GM12878 (cell line): ENCODE data around the gene GRIN2A. TPM values are rescaled to one million over a fixed set of nuclear protein-coding genes. Genes with fewer than 3 reads are reported as not detected.
A peak's percentile ranks its signal among the peaks of the same experiment; 100 is the strongest.

Experiments
- ATAC-seq: fragments of 200-7000 bp; cut with Tn5 transposase; 3 replicates; pipeline ENCODE4 v1.9.1; 2020; ENCODE audit warnings: mild to moderate bottlenecking, moderate library complexity
- BruUV-seq: library from RNA; stranded (reverse); fragments of 400-500 nt; replicated peaks from 2 replicates; lab custom pipeline; 2021; lab: Mats Ljungman, UMichigan
- CTCF ChIA-PET: fragments of 300-600 bp; sonication (Branson Sonifier 250); formaldehyde crosslinking; extraction: SDS; loops from one replicate; lab custom pipeline; 2021; ENCODE audit warnings: inconsistent platforms; lab: Yijun Ruan, JAX
- POLR2A ChIA-PET: fragments of 350-600 bp; formaldehyde crosslinking; extraction: SDS; loops from one replicate; lab custom pipeline; 2021; ENCODE audit warnings: inconsistent platforms; lab: Charles Lee
- RAD21 ChIA-PET: fragments of 300-600 bp; sonication (Branson Sonifier 250); formaldehyde crosslinking; loops from one replicate; lab custom pipeline; 2023; ENCODE audit warnings: antibody characterized with exemption; ENCODE audit not compliant: unreplicated experiment; lab: Charles Lee
- SMC1A ChIA-PET: fragments of 300-600 bp; sonication (Branson Sonifier 250); formaldehyde crosslinking; loops from one replicate; lab custom pipeline; 2023; ENCODE audit not compliant: unreplicated experiment, uncharacterized antibody; lab: Charles Lee
- DNase-seq: peaks from one replicate; pipeline ENCODE4 v3.0.0-alpha.2; 2011; ENCODE audit warnings: low read depth, low spot score
- FAIRE-seq: peaks from 3 replicates; lab custom pipeline; 2011; peaks lifted over from hg19 to GRCh38; lab: Jason Lieb, UNC
- H2AFZ ChIP-seq: 2 replicates; pipeline ENCODE4 v1.6.0; 2011; ENCODE audit warnings: low read depth, low read length, control low read depth; ENCODE audit not compliant: control insufficient read depth
- H3K27ac ChIP-seq: 2 replicates; pipeline ENCODE4 v1.5.1; 2011; ENCODE audit warnings: control low read depth; ENCODE audit not compliant: control insufficient read depth, insufficient read depth
- H3K27me3 ChIP-seq, 2 experiments: replicated peaks in 1 of 2; 2 replicates each; pipeline versions ENCODE4 v1.6.0 to v1.6.1; 2011; ENCODE audit warnings: low read length in 1 of 2; ENCODE audit not compliant: control insufficient read depth in 2 of 2, insufficient read depth in 2 of 2
- H3K36me3 ChIP-seq, 2 experiments: 2 replicates each; pipeline ENCODE4 v1.5.1; 2011; ENCODE audit warnings: low read length in 1 of 2; ENCODE audit not compliant: control insufficient read depth in 2 of 2, insufficient read depth in 2 of 2
- H3K4me1 ChIP-seq: 2 replicates; pipeline ENCODE4 v1.6.1; 2011; ENCODE audit warnings: mild to moderate bottlenecking, low read length, moderate library complexity, mixed read lengths; ENCODE audit not compliant: control insufficient read depth, insufficient read depth
- H3K4me2 ChIP-seq: 2 replicates; pipeline ENCODE4 v1.6.0; 2011; ENCODE audit warnings: control low read depth; ENCODE audit not compliant: control insufficient read depth, insufficient read depth
- H3K4me3 ChIP-seq: fragments of 200-600 bp; sonication (generic); 2 replicates; pipeline ENCODE4 v1.5.1; 2016
- H3K79me2 ChIP-seq: 2 replicates; pipeline ENCODE4 v1.6.0; 2011; ENCODE audit warnings: low read length; ENCODE audit not compliant: control insufficient read depth, insufficient read depth
- H3K9ac ChIP-seq: 2 replicates; pipeline ENCODE4 v1.8.0; 2011; ENCODE audit warnings: low read length, control low read depth, mixed read lengths; ENCODE audit not compliant: control insufficient read depth, insufficient read depth
- H3K9me3 ChIP-seq: replicated peaks from 3 replicates; pipeline ENCODE4 v1.5.1; 2011; ENCODE audit warnings: mild to moderate bottlenecking, low read length; ENCODE audit not compliant: control insufficient read depth, insufficient read depth
- H4K20me1 ChIP-seq: 2 replicates; pipeline ENCODE4 v1.6.0; 2011; ENCODE audit not compliant: control insufficient read depth, insufficient read depth
- RAD21 ChIP-seq: IDR thresholded peaks from 2 replicates; pipeline ENCODE4 v1.6.1; 2011; ENCODE audit warnings: mild to moderate bottlenecking, low read depth, low read length, moderate library complexity; ENCODE audit not compliant: insufficient read depth
- SMC3 ChIP-seq: IDR thresholded peaks from 2 replicates; pipeline ENCODE4 v1.6.1; 2011; ENCODE audit warnings: low read length, improper control_type of control experiment, borderline replicate concordance
- TCF12 ChIP-seq: IDR thresholded peaks from 2 replicates; pipeline ENCODE4 v1.6.1; 2011; ENCODE audit warnings: low read depth, mild to moderate bottlenecking, low read length
- WGBS: methylation state at CpG from one replicate; pipeline ENCODE4 v1.1.6; 2016; ENCODE audit warnings: low lambda C conversion rate; ENCODE audit not compliant: insufficient replicate concordance, insufficient coverage; ENCODE audit errors: missing lambda C conversion rate; 5-methylcytosine and 5-hydroxymethylcytosine counted together
- in situ Hi-C: fragments of 300-500 bp; cut with MboI; formaldehyde crosslinking; loops from 9 replicates; pipeline ENCODE4 v1.14.3; 2018; ENCODE audit warnings: mixed read lengths
- intact Hi-C: fragments of 100-400 bp; cut with micrococcal nuclease; formaldehyde crosslinking; loops from one replicate; pipeline ENCODE4 v1.14.2; 2022; ENCODE audit not compliant: unreplicated experiment
- polyA plus RNA-seq, 11 experiments: library from polyadenylated mRNA; depleted of rRNA in 4 of 11; unstranded in 6 of 11; stranded (reverse) in 5 of 11; fragments of >200 nt; fragmentation: Nextera tagmentation in 4 of 11; fragmentation: Illumina TruSeq in 1 of 11; extraction: Ambion mirVana in 4 of 11; extraction: Trizol in 1 of 11; gene quantifications; 1 replicate in 1 of 11; 2 replicates in 10 of 11; pipeline versions ENCODE4 v1.2.1 to v1.2.3, GENCODE V29; 2011 to 2016; ENCODE audit warnings: inconsistent platforms in 2 of 11, missing spikeins in 2 of 11, low read depth in 1 of 11
- total RNA-seq, 4 experiments: library from RNA; depleted of rRNA in 3 of 4; stranded (reverse); fragments of >200 nt in 3 of 4; fragmentation: Illumina TruSeq in 1 of 4; extraction: Trizol in 1 of 4; gene quantifications; 2 replicates each; pipeline versions ENCODE4 v1.2.1 to v1.2.3, GENCODE V29; 2013 to 2021
- TF ChIP-seq, protein P1 (sequence below), 3 experiments: IDR thresholded peaks in 2 of 3; conservative IDR thresholded peaks in 1 of 3; 2 replicates each; pipeline ENCODE4 v1.5.1; 2011; ENCODE audit warnings: low read depth in 3 of 3, low read length in 3 of 3, mild to moderate bottlenecking in 3 of 3, control low read depth in 2 of 3, moderate library complexity in 2 of 3, inconsistent platforms in 1 of 3, mixed read lengths in 1 of 3; ENCODE audit not compliant: control insufficient read depth in 2 of 3, insufficient read depth in 1 of 3; ENCODE audit errors: extremely low read depth in 1 of 3

GRIN2A gene
- total and polyA plus RNA-seq, 10 of the 15 experiments (the other 5 are each of a cell fraction or from before 2014, with no cell fraction given) = 2.4 to 13.3 (median 7.3) TPM

DNA sequence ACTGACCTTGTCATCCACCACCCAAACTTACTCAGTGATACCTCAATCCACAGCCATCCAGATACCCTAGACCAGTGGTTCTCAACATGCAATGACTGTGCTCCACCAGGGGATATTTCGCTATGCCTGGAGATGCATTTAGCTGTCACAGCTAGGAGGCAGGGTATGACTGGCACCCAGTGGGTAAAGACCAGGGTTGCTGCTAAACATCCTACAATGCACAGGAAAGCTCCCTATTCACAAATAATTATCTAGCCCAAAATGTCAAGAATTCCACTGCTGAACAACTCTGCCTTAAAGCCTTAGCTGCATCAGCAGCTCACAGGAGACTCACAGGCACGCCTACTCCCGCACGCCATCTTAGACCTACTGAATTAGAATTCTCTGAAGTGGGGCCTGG, 212.6 kb downstream of the GRIN2A start:
- no peak for FAIRE-seq
- H3K4me1 ChIP-seq = peaks cover 3% of the 10 kb centered on the region
- ChIA-PET CTCF (interaction anchor here (0.8 to 2.9 kb wide), 12 partner anchors 9 to 322 kb away, joined by 3 to 28 read pairs (median 3); partner anchors contain the start of gene GRIN2A), SMC1A (interaction anchor here (0.9 to 3.2 kb wide), 17 partner anchors 9 to 220 kb away, joined by 3 to 28 read pairs (median 4); no protein-coding TSS in a partner anchor), RAD21 (interaction anchor here (0.5 to 2.2 kb wide), 14 partner anchors 10 to 540 kb away, joined by 3 to 16 read pairs (median 4); no protein-coding TSS in a partner anchor), POLR2A (no interaction called here)
- no peaks in the 10 kb centered on the region for H3K36me3 ChIP-seq
- no peak overlapping the region for H2AFZ ChIP-seq
- no peak overlapping the region for H3K9ac ChIP-seq
- no peaks in the 10 kb centered on the region for H3K27me3 ChIP-seq
- DNase-seq = no peak
- H3K4me2 ChIP-seq = no peak overlapping the region
- whole genome bisulfite sequencing = 73% methylated on average over 4 of the region's 4 CpGs
- no peak overlapping the region for H3K4me3 ChIP-seq
- no TSS peak for BruUV-seq
- no peaks in the 10 kb centered on the region for H4K20me1 ChIP-seq
- H3K79me2 ChIP-seq = no peaks in the 10 kb centered on the region
- intact Hi-C loops = loop anchor here (5.0 kb wide), 1 partner anchor 213 kb away; the partner anchor contains the start of gene GRIN2A
- in situ Hi-C loops = no loop called here
- H3K27ac ChIP-seq = no peak overlapping the region
- no peaks in the 10 kb centered on the region; the same call in 2 of the 3 replicates for H3K9me3 ChIP-seq
- TF ChIP-seq RAD21 = peak; percentile 30; the same call in 1 of the 2 replicates
- 0 out of 2 replicates have a peak, but pooled peaks have one; percentile 6 for TF ChIP-seq SMC3
- TF ChIP-seq TCF12 = no peak
- TF ChIP-seq, protein P1, sequence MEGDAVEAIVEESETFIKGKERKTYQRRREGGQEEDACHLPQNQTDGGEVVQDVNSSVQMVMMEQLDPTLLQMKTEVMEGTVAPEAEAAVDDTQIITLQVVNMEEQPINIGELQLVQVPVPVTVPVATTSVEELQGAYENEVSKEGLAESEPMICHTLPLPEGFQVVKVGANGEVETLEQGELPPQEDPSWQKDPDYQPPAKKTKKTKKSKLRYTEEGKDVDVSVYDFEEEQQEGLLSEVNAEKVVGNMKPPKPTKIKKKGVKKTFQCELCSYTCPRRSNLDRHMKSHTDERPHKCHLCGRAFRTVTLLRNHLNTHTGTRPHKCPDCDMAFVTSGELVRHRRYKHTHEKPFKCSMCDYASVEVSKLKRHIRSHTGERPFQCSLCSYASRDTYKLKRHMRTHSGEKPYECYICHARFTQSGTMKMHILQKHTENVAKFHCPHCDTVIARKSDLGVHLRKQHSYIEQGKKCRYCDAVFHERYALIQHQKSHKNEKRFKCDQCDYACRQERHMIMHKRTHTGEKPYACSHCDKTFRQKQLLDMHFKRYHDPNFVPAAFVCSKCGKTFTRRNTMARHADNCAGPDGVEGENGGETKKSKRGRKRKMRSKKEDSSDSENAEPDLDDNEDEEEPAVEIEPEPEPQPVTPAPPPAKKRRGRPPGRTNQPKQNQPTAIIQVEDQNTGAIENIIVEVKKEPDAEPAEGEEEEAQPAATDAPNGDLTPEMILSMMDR (IDR thresholded peaks at IDR 0.05 in 2 of 3, conservative IDR thresholded peaks at IDR 0.05 in 1 of 3; ENCODE audit: control insufficient read depth in 2 of 3, extremely low read depth in 1 of 3, insufficient read depth in 1 of 3, low read depth in 3 of 3, low read length in 3 of 3) = peak in 2 of 3 experiments; percentile 10 to 20; a peak in 2 of 6 replicates
- ATAC-seq = peak; percentile 58
